DMS 273 treated with DMSO at 0.1 percent for 48 hours (cell line): Measurements from ENCODE around the gene OGN.

Experiments
- DNase-seq: peaks from one replicate; lab custom pipeline; 2025; lab: John Stamatoyannopoulos, UW

OGN gene

DNA sequence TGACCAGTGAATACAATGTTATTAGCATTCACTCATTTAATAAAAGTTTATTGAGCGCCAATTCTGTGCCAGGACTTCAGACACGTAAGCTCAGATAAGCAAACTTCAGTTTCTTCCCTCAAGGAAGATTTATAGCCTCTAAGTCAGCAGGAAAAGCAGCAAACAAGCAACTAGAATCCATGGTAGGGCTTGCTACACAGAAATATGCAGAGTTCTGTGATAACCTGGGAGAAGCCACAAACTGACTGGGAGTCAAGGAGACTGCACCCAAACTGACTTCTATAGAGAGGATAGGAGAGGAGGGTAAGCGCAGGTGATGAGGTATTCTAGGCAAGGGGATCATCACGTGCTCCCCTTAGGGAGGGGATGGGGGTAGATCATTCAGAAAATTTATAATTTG, 1.4 kb upstream of the OGN start:
- DNase-seq: no peak

GRCh38 chr9:92402826-92403745, 1.3 kb downstream of the OGN start:
- DNase-seq: no peak

DNA sequence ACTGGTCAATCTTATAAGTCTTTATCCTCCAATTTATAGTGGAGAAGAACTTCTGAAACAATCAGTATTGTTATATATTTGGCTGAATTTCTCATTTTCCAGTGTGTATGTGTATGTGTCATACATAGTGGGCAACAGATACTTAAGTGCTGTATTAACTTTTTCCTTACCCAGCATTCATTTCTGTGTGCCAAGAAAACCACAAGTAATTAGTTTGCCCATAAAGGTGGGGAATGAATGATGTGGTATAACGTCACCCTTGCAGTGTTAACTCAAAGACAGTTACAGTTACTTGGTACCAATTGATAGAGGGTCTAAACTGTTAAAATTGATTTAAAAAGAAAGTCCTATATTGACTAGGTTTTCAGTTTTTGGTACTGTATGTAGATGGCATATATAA, 2.0 kb downstream of the OGN start:
- DNase-seq: no peak

- DNase-seq: no peak
Measured at GRCh38 chr9:92397853-92398252, 6.5 kb downstream of the OGN start.

- DNase-seq: no peak
Measured at GRCh38 chr9:92395617-92396016, 8.8 kb downstream of the OGN start.

DNA sequence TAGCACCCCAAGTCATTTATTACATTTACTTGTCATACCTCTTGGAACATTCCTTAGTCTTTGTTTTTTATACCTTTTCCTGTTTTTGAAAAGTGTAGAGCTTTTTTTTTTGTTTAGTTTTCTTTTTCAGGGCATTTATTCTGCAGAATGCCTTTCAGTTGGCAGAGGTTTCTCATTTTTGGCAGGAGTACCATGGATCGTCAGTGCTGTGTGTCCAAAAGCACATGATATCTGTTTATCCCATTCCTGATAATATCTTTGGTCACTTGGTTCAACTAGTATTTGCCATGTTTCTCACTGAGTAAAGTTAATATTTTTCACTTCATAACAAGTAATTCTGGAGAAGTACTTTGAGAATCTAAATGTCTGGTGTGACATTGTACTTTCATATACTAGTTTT, 10.7 kb downstream of the OGN start:
- no peak for DNase-seq

GRCh38 chr9:92392690-92393089, 11.7 kb downstream of the OGN start:
- no peak for DNase-seq

DNA sequence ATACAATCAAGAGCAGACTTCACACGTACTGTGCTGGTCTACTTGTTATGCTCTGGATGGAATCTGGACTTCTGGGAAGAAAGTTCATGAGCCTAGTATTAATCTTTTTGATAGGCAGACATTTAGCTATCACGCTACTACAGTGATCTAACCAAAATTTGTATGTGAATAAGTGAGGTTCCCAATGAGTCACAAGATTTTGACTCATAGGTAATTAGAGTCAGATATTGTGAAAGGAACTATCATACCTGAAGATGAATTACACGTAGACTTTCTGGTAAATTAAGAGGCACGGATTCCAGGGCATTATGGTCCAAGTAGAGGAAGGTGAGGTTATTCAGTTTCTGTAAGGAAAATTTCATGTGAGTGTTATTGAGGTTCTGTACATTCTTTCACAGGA, 18.4 kb downstream of the OGN start:
- no peak for DNase-seq

GRCh38 chr9:92385477-92385876, 18.9 kb downstream of the OGN start:
- DNase-seq: no peak

DNA sequence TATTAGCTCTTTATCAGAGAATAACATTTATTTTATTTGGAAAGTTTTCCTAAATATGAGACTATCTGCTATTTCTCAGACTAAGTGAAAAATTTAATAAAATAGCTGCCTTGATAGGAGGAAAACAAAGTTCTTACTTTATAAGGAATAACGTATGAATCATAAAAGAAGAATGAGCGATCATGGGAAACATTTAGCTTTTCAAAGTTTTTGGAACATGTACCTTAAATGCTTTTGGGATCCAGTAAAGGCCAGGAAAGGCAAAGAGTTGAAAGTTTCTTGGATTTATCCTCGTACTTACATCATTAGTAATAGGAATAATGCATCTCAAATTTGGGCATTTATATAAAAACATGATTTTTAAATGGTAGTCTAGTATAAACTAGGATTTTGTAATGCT, 19.4 kb downstream of the OGN start:
- no peak for DNase-seq

DNA sequence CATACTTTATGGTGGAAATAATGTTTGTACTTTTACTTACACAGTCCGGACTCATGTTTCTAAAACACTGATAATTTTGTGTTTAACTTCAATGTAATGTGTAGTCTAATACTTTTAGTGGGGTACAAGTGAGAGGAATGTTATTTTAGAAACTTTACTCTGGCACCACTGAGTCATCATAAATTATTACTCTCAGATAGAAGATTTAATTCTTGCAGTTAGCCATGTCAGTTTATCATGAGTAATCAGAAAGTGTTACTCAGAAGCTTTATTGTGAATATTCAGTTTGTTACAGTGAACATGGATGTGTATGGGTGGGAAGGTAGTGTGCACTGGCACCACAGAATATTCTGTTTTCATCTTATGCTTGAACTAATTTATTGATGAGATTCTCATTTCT, 20.0 kb downstream of the OGN start:
- DNase-seq: no peak

DNA sequence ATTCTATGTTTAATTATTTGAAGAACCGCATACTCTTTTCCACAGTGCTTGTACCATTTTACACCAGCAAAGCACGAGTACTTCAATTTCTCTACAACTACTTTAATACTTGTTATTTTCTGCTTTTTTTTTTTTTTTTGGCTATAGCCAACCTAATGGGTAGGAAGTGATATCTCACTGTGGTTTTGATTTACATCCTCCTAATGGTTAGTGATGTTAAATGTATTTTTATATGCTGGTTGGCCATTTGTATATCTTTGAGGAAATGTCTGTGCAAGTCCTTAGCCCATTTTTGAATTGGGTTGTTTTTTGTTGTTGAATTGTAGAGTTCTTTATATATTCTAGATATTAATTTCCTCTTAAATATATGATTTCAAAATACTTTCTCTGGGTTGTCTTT, 22.6 kb downstream of the OGN start:
- no peak for DNase-seq

DNA sequence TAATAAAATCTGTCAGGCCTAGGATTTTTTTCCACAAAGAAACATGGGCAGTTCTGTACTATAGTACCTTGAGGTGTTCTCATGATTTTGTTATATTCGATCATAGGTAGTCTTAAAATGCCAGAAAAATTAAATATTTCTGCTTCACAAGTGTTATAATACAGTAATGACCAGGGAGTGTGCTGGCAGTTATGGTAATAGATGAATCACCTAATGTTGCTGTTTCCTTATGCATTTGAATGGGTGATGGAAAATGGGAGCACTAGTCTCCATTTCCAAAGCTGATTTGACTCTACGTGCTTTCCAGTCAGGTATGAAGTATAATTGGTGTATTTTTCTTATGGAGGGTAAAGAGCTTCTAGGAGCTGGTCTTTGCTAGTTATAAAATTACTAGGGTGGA, 23.8 kb downstream of the OGN start:
- no peak for DNase-seq

- DNase-seq: no peak
Measured at GRCh38 chr9:92378865-92379560, 25.4 kb downstream of the OGN start.

- DNase-seq: no peak
Measured at GRCh38 chr9:92377876-92378275, 26.5 kb downstream of the OGN start.

DNA sequence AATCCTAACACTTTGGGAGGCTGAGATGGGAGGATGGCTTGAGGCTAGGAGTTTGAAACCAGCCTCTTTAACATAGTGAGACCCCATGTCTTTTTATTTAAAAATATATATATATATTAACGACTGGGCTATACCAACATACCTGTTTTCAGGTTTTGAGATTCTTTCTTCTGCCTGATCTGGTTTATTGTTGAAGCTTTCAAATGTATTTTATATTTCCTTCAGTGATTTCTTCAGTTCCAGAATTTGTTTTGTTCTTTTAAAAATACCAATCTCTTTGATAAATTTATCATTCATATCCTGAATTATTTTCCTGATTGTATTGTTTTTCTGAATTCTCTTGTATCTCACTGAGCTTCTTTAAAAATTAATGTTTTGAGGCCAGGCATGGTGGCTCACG, 31.2 kb downstream of the OGN start:
- DNase-seq: no peak

GRCh38 chr9:92369075-92369474, 35.3 kb downstream of the OGN start:
- DNase-seq: no peak

DNA sequence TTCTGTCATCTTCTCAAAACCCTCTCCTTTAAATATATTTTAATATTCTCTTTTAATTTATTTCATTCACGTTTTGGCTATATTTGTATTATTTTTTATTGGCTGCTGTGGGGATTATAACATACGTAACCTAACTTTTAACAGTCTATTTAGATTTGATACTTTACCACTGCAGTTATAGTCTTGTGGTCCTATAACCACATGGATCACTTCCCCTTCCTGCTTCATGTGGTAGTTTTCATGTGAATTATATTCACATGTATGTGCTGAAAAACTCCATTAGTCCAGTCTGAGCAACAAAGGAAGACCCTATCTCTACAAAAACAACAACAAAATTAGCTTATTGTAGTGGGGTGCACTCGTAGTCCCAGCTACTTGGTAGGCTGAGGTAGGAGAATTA, 44.3 kb downstream of the OGN start:
- no peak for DNase-seq

- DNase-seq: no peak
Measured at GRCh38 chr9:92359394-92359995, 44.9 kb downstream of the OGN start.

GRCh38 chr9:92353051-92353450, 51.3 kb downstream of the OGN start:
- DNase-seq: no peak

DNA sequence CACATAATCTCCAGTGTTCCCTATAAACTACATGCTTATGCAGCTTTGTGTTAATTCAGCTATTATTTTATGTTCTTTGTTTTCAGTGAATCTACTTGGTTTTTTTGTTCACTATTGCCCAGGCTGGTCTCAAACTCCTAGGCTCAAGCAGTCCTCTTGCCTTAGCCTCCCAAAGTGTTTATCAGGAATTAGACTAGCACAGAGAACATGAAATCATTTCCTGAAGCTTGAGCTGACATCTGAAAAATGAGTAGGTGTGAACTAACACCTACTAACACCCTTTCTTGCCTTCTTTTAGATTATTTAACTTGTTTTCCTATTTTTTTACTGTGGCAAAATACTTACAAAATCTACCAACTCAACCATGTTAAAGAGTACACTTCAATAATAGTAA, 53.6 kb downstream of the OGN start:
- no peak for DNase-seq

- no peak for DNase-seq
Measured at GRCh38 chr9:92349771-92350739, 54.3 kb downstream of the OGN start.
